Body of pancreas (tissue), 4 donors: ENCODE measurements around the gene SCP2.

ENCODE experiments used
- CTCF ChIP-seq, 7 experiments: fragments of 450-650 bp in 4 of 7; fragments of 200-600 bp in 3 of 7; sonication (generic) in 3 of 7; IDR thresholded peaks; one replicate each; pipeline ENCODE4 v1.5.1; 2016 to 2019; ENCODE audit warnings: antibody characterized with exemption in 7 of 7
- POLR2A ChIP-seq, 3 donors: fragments of 450-650 bp; IDR thresholded peaks; one replicate each; pipeline ENCODE4 v1.6.1; 2016; ENCODE audit warnings: antibody characterized with exemption in 3 of 3, mild to moderate bottlenecking in 2 of 3

DNA sequence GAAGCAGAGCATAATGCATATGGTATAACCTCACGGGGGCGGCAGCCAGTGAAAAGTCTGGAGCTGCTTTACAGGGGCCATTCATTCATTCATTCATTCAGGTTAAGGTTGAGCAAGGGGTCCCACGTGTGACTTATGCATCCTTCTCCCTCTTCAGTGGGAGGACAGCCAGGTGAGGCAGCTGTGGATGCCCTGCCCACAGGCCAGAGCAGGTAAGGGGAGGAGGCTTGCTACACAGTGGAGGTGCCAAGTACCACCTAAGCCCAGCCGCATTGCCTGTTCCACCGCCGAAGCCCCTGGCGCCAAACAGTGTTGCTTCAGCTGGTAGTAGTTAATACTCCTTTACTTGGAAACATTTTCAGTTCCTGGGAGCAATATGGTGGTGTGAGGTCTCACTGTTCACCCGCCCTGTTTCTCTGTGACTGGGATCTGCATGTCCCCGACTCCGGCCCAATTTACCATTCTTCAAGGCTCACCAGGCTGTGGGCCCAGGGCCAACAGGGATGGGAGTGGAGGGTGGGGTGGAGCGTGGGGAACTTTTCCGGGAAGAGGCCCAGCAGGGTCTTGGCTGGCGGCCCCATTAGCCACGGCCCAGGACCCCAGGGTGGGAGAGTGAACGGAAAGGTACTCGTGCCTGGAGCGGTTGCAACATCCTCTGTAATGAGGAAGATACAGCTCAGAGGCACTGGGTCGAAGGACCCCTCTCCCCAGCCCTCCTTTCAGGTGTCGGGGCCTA lies 134.2 kb downstream of the SCP2 start:
- TF ChIP-seq CTCF (IDR thresholded peaks at IDR 0.05): no peak
- TF ChIP-seq POLR2A (IDR thresholded peaks at IDR 0.05): no peak
